Uterus (tissue), 4 donors: ENCODE results near the gene SLIT3. TPM values are rescaled to one million over a fixed set of nuclear protein-coding genes. Genes with fewer than 3 reads are reported as not detected.
A peak's percentile ranks its signal among the peaks of the same experiment; 100 is the strongest.

Source experiments
- DNase-seq, 2 donors: peaks; one replicate each; pipeline ENCODE4 v3.0.0-alpha.2; 2019 to 2020
- H3K27ac ChIP-seq, 2 donors: fragments of 200-600 bp; sonication (generic); 1 replicate in 1 of 2; 2 replicates in 1 of 2; pipeline ENCODE4 v1.5.1; 2016 to 2018
- H3K27me3 ChIP-seq, 2 donors: fragments of 200-600 bp; sonication (generic); one replicate each; pipeline ENCODE4 v1.5.1; 2018 to 2019; ENCODE audit warnings: control low read depth in 1 of 2
- H3K36me3 ChIP-seq, 2 donors: fragments of 200-600 bp; sonication (generic); one replicate each; pipeline ENCODE4 v1.5.1; 2019; ENCODE audit warnings: control low read depth in 1 of 2
- H3K4me1 ChIP-seq, 2 donors: fragments of 200-600 bp; sonication (generic); one replicate each; pipeline ENCODE4 v1.5.1; 2018 to 2019; ENCODE audit warnings: control low read depth in 1 of 2
- H3K4me3 ChIP-seq, 2 donors: fragments of 200-600 bp; sonication (generic); 1 replicate in 1 of 2; 2 replicates in 1 of 2; pipeline ENCODE4 v1.5.1; 2018 to 2019; ENCODE audit warnings: mild to moderate bottlenecking in 1 of 2
- H3K9me3 ChIP-seq, 2 donors: fragments of 200-600 bp; sonication (generic); one replicate each; pipeline ENCODE4 v1.5.1; 2019; ENCODE audit warnings: control low read depth in 1 of 2
- POLR2A ChIP-seq, 2 donors: fragments of 450-650 bp; IDR thresholded peaks; one replicate each; pipeline ENCODE4 v1.6.1; 2016; ENCODE audit warnings: antibody characterized with exemption in 2 of 2, mild to moderate bottlenecking in 1 of 2, moderate library complexity in 1 of 2
- intact Hi-C: fragments of 100-400 bp; cut with DNase I; formaldehyde crosslinking; loops from one replicate; pipeline ENCODE4 v1.15.1; 2023; ENCODE audit warnings: low total_unique reads
- total RNA-seq, 4 donors: library from RNA; depleted of rRNA in 3 of 4; stranded (reverse); fragments of >200 nt in 3 of 4; gene quantifications; one replicate each; pipeline versions ENCODE4 v1.1.0 to v1.2.4, GENCODE V29; 2014 to 2023
- TF ChIP-seq, protein P1 (sequence below), 4 experiments: fragments of 200-600 bp in 2 of 4; fragments of 450-650 bp in 2 of 4; sonication (generic) in 2 of 4; IDR thresholded peaks; one replicate each; pipeline ENCODE4 v1.5.1; 2016 to 2019; ENCODE audit warnings: antibody characterized with exemption in 4 of 4, mild to moderate bottlenecking in 2 of 4, moderate library complexity in 1 of 4
- donor health status: DM: yes; HTN: yes; CAD: no.

The SLIT3 gene
- total RNA-seq, 4 donors from 2014 or later = 9.4 to 62.2 (median 28.1) TPM

DNA sequence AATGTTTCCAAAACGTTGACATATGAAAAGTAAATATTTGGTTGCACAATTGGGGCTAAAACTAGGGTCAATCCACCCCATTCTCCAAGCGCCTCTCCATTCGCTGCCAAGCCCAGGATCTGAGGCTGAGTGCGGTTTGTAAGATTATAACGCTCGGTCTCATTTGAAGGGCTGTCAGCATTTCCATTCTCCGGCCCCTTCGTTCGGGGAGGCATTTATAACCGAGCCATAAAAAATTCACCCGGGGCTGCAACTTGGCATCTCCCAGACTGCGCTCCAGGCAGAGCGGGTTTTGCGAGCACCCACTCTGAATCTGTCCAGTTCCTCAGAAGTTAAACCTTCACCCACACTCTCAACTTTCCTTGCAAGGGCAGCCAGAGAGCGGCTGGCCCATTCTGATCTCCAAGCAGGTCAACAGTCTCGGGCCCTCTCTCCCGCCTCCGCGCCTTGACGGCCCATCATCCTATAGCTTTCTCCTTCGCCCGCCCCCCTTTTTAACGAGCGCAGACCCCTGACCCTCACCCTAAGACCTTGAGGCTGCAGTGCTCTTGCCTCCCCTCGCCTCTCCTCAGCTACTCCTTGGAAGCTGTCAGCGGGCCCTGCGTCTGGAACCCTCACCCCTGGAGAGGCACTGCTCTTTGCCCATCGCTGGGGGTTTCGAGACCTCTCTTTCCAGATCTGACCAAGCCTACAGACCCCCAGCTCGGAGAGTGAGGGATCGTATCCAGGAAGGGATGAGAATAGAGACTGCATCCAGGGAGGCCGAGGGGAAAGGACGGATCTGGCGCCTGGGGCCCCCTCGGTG is 1.1 kb downstream of the SLIT3 start:
- intact Hi-C loops = no loop called here
- peak overlapping the region; percentile 52 to 71 for H3K4me3 ChIP-seq
- H3K27me3 ChIP-seq = no peaks in the 10 kb centered on the region
- H3K4me1 ChIP-seq = no peaks in the 10 kb centered on the region
- H3K36me3 ChIP-seq = no peaks in the 10 kb centered on the region
- TF ChIP-seq, protein P1, sequence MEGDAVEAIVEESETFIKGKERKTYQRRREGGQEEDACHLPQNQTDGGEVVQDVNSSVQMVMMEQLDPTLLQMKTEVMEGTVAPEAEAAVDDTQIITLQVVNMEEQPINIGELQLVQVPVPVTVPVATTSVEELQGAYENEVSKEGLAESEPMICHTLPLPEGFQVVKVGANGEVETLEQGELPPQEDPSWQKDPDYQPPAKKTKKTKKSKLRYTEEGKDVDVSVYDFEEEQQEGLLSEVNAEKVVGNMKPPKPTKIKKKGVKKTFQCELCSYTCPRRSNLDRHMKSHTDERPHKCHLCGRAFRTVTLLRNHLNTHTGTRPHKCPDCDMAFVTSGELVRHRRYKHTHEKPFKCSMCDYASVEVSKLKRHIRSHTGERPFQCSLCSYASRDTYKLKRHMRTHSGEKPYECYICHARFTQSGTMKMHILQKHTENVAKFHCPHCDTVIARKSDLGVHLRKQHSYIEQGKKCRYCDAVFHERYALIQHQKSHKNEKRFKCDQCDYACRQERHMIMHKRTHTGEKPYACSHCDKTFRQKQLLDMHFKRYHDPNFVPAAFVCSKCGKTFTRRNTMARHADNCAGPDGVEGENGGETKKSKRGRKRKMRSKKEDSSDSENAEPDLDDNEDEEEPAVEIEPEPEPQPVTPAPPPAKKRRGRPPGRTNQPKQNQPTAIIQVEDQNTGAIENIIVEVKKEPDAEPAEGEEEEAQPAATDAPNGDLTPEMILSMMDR (IDR thresholded peaks at IDR 0.05) = no peak
- no peak for TF ChIP-seq POLR2A (IDR thresholded peaks at IDR 0.05)
- peak overlapping the region; percentile 76 to 78 for H3K27ac ChIP-seq
- DNase-seq = peak in 1 of 2 donors; percentile 33
- H3K9me3 ChIP-seq = no peaks in the 10 kb centered on the region

DNA sequence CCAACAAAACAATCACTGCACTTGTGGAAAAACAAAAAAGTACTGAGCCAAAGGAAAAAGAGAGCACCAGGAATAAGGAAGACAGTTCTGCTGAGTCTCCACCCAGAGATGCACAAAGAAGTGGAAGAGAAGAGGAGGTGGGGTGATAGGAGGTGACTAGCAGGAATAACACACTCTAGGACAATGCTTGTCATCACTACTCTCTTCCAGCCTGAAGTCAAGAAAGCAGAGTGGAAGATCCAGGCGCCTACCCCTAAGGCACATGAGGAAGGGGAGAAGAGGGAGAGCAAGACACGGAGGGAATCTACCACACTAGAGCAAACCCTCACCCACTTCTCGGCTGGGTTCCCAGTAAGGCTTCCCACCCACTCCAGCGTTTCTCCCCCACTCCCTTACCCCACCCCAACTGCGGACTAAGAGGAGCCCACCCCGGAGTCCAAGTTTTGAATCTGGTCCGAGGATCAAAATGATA is 1.7 kb downstream of the SLIT3 start:
- no peaks in the 10 kb centered on the region for H3K27me3 ChIP-seq
- H3K4me1 ChIP-seq = no peaks in the 10 kb centered on the region
- H3K9me3 ChIP-seq = no peaks in the 10 kb centered on the region
- intact Hi-C loops = no loop called here
- H3K27ac ChIP-seq = peak overlapping the region; percentile 76 to 78
- H3K36me3 ChIP-seq = no peaks in the 10 kb centered on the region
- H3K4me3 ChIP-seq = peak overlapping the region; percentile 52 to 71
- no peak for DNase-seq
- TF ChIP-seq, protein P1 (IDR thresholded peaks at IDR 0.05) = no peak
- no peak for TF ChIP-seq POLR2A (IDR thresholded peaks at IDR 0.05)

DNA sequence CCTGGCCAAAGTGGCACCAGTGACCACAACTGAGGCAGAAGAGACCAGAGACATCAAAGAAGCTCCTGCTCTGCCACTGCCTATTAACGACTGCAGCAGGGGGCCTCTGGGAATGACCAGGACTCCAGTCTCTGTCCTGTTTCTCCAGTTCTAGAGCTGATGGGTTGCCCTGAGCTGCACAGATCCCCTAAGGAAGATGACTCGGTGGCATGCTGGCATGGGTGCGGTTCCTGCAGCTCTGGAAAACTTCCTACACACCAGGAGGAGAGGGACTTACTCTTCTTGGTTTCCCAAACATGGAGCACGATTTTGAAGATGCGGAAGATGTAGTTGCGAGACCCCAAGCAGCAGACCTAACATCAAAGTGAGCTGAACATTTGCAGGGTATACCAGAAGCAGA is 2.7 kb downstream of the SLIT3 start:
- Histone ChIP-seq H3K27ac (peak overlapping the region in 1 of 2 donors; percentile 76), H3K27me3 (no peaks in the 10 kb centered on the region), H3K4me3 (no peak overlapping the region), H3K4me1 (no peaks in the 10 kb centered on the region), H3K36me3 (no peaks in the 10 kb centered on the region), H3K9me3 (no peaks in the 10 kb centered on the region)
- no peak for DNase-seq
- TF ChIP-seq POLR2A (IDR thresholded peaks at IDR 0.05) = no peak
- TF ChIP-seq, protein P1 (IDR thresholded peaks at IDR 0.05) = no peak
- intact Hi-C loops = no loop called here

DNA sequence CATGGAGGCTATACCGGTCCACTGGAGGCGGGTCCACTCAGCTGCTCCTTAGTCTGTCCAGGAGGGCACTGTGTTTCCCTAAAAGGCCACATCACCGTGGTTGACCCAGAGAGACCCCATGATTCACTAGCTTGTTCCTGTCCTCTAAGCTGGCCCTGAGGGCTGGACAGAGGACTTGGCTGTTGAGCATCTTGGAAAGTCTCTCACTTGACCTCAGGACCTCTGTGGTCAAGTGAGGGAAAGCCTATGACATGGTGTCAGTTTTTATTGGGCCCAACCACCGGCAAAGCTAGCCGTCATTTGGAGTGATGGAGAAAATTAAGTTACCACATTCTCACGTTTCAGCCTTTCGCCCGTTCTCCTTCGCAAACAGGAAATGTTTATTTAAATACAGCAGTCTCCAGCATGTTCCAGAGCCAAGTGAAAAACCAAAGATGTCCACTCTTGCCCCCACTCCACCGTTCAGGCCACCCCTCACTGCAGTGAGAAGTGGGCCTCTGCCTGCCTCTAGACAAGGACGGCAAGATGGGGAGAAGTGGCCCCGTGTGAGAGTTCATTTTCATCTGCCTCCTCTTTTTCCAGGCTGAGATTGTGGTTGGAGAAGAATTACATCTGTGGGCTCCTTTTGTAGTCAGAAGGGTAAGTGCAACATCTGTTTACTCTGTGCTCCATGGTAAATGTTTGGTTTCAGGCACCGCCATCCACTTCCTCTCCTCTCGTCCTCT is 4.4 kb downstream of the SLIT3 start:
- intact Hi-C loops = no loop called here
- peak overlapping the region; percentile 17 to 55 for H3K27ac ChIP-seq
- H3K4me3 ChIP-seq = no peak overlapping the region
- no peaks in the 10 kb centered on the region for H3K36me3 ChIP-seq
- peak; percentile 25 to 46 for DNase-seq
- no peak for TF ChIP-seq POLR2A (IDR thresholded peaks at IDR 0.05)
- no peaks in the 10 kb centered on the region for H3K9me3 ChIP-seq
- no peaks in the 10 kb centered on the region for H3K27me3 ChIP-seq
- H3K4me1 ChIP-seq = no peaks in the 10 kb centered on the region

DNA sequence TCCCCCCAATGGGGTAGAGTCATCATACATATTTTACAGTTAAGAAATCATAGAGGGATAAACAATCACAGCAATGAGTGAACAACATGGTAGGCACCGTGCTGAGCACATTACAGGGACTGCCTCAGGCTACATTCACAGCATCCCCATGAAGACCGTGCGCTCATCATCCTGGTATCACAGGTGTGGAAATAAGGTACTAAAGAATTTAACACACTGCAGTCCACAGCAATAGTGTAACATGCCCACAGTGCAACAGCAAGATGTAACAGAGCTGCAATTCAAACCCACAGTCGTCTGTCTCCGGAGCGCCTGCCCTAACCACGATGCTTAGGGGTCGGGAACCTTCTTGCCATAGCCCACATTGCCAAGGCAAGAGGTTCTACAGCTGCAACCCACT is 5.6 kb downstream of the SLIT3 start:
- Histone ChIP-seq H3K4me1 (peaks cover 0 to 3% of the 10 kb centered on the region in 2 donors), H3K9me3 (no peaks in the 10 kb centered on the region), H3K27ac (no peak overlapping the region), H3K27me3 (no peaks in the 10 kb centered on the region), H3K36me3 (no peaks in the 10 kb centered on the region), H3K4me3 (no peak overlapping the region)
- TF ChIP-seq POLR2A (IDR thresholded peaks at IDR 0.05) = no peak
- TF ChIP-seq, protein P1 (IDR thresholded peaks at IDR 0.05) = no peak
- intact Hi-C loops = no loop called here
- DNase-seq = no peak
